ENCODE measurements around the gene CARMIL1. TPM values are rescaled to one million over a fixed set of nuclear protein-coding genes. Genes with fewer than 3 reads are reported as not detected.

The CARMIL1 gene
- total and polyA plus RNA-seq, 2 of the 8 experiments (the other 6 are each of a cell fraction or from before 2014, with no cell fraction given) = 20.3 to 40.4 TPM

GRCh38 chr6:25492951-25493350, 213.8 kb downstream of the CARMIL1 start:
- H3K36me3 ChIP-seq (ENCODE audit: control insufficient read depth in 2 of 4, insufficient read depth in 4 of 4, low read length in 3 of 4) = peaks cover 0 to 3% (median 1%) of the 10 kb centered on the region in 4 experiments; a peak in 3 of 8 replicates
- H3K27ac ChIP-seq (ENCODE audit: low read depth, low read length) = no peak overlapping the region
- H3K79me2 ChIP-seq (ENCODE audit: control insufficient read depth in 1 of 2, insufficient read depth in 2 of 2, low read length in 2 of 2) = no peaks in the 10 kb centered on the region
- H2AFZ ChIP-seq (ENCODE audit: low read length) = no peak overlapping the region
- H3K9ac ChIP-seq (replicated peaks in 1 of 4; ENCODE audit: extremely low read depth in 1 of 4, low read depth in 3 of 4, low read length in 3 of 4) = no peak overlapping the region
- H4K91ac ChIP-seq (replicated peaks; ENCODE audit: insufficient read length, low read length) = no peak overlapping the region
- H3K23ac ChIP-seq (ENCODE audit: insufficient read length) = no peak overlapping the region
- WGBS, 2 experiments (ENCODE audit: extremely low coverage in 1 of 2, insufficient coverage in 1 of 2, insufficient read length in 1 of 2, insufficient replicate concordance in 2 of 2, low coverage in 1 of 2, low lambda C conversion rate in 2 of 2, missing lambda C conversion rate in 1 of 2) = 93% methylated on average over 3 of the region's 3 CpGs; no CpG with 5 or more reads in 1 of the 2 experiments
- H3K14ac ChIP-seq (ENCODE audit: insufficient read length) = no peak overlapping the region
- no peak overlapping the region for H2BK120ac ChIP-seq (replicated peaks; ENCODE audit: low read depth, low read length)
- no peak overlapping the region for H4K8ac ChIP-seq (ENCODE audit: extremely low read depth, insufficient read depth, low read length)
- ChIA-PET POLR2A (ENCODE audit: partially characterized antibody) (interaction anchor here (1.0 kb wide), 1 partner anchor 214 kb away, joined by 3 read pairs; the partner anchor contains the start of gene CARMIL1), CTCF (ENCODE audit: partially characterized antibody) (no interaction called here)
- no peak overlapping the region for H3K4me2 ChIP-seq (ENCODE audit: insufficient read depth in 1 of 2, low read depth in 2 of 2, low read length in 2 of 2)
- DNase-seq (ENCODE audit: low read depth in 1 of 2, low spot score in 2 of 2) = no peak
- no peaks in the 10 kb centered on the region for H3K79me1 ChIP-seq (ENCODE audit: low read depth, low read length)
- H2BK15ac ChIP-seq (ENCODE audit: low read length) = no peak overlapping the region
- no peak overlapping the region for H3K4ac ChIP-seq (replicated peaks; ENCODE audit: insufficient read length, low read depth, low read length)
- H3K27me3 ChIP-seq (replicated peaks in 1 of 4; ENCODE audit: control insufficient read depth in 3 of 4, extremely low read depth in 1 of 4, insufficient read depth in 3 of 4, low read length in 3 of 4) = no peaks in the 10 kb centered on the region
- H2BK20ac ChIP-seq (ENCODE audit: low read length) = no peak overlapping the region
- no peak overlapping the region for H3K4me3 ChIP-seq (ENCODE audit: extremely low read depth in 1 of 4, insufficient read depth in 2 of 4, low read depth in 3 of 4, low read length in 4 of 4)
- H3K18ac ChIP-seq (ENCODE audit: extremely low read depth, low read length) = no peak overlapping the region
- H4K5ac ChIP-seq (ENCODE audit: insufficient read length, low read depth, low read length) = no peak overlapping the region
- no peak overlapping the region for H2BK5ac ChIP-seq (ENCODE audit: low read depth, low read length)
- no peaks in the 10 kb centered on the region for H3K9me3 ChIP-seq (ENCODE audit: insufficient read depth in 2 of 2, low read depth in 1 of 2, low read length in 1 of 2)
- no peaks in the 10 kb centered on the region for H4K20me1 ChIP-seq (replicated peaks in 1 of 2; ENCODE audit: control insufficient read depth in 1 of 2, insufficient read depth in 2 of 2, low read length in 2 of 2)
- no peaks in the 10 kb centered on the region for H3K23me2 ChIP-seq (ENCODE audit: low read depth, low read length)
- H2BK12ac ChIP-seq (ENCODE audit: low read depth, low read length) = no peak overlapping the region
- no peaks in the 10 kb centered on the region for H3K4me1 ChIP-seq (replicated peaks in 1 of 4; ENCODE audit: control insufficient read depth in 3 of 4, insufficient read depth in 4 of 4, low read length in 3 of 4)
- no peak overlapping the region for H2AK5ac ChIP-seq (ENCODE audit: low read depth, low read length)
- FAIRE-seq = no peak
- H3K56ac ChIP-seq (replicated peaks; ENCODE audit: insufficient read length, low read depth, low read length) = no peak overlapping the region
- TF ChIP-seq FOSL1 (IDR thresholded peaks at IDR 0.05; ENCODE audit: insufficient read depth, low read depth, low read length) (no peak), KDM4A (IDR thresholded peaks at IDR 0.05; ENCODE audit: low read depth, low read length, severe bottlenecking) (no peak), SP4 (IDR thresholded peaks at IDR 0.05; ENCODE audit: low read length) (no peak), JUN (IDR thresholded peaks at IDR 0.05; ENCODE audit: low read depth, low read length) (no peak), HDAC2 (IDR thresholded peaks at IDR 0.05; ENCODE audit: borderline replicate concordance in 1 of 2, low read depth in 2 of 2, low read length in 2 of 2) (no peak), TAF1 (IDR thresholded peaks at IDR 0.05; ENCODE audit: low read depth, low read length) (no peak), PHF8 (conservative IDR thresholded peaks at IDR 0.05; ENCODE audit: low read depth, low read length) (no peak), EP300 (IDR thresholded peaks at IDR 0.05; ENCODE audit: borderline replicate concordance in 1 of 2, low read depth in 2 of 2, low read length in 2 of 2) (no peak)

All from H1 (cell line).